NCI-H69 (cell line): Measurements from ENCODE around the gene CYTH1.
"Not testable (repeated sequence)": the region's sequence is repeated elsewhere in the genome, so short reads cannot be mapped to it uniquely, and the experiment has no call there.

Experiments used
- DNase-seq: peaks from one replicate; lab custom pipeline; 2025; lab: John Stamatoyannopoulos, UW

Gene CYTH1

GRCh38 chr17:78759969-78760352, 22.1 kb downstream of the CYTH1 start:
- no peak for DNase-seq

- DNase-seq, result peak; percentile 41
Observed at GRCh38 chr17:78759203-78759968, 22.7 kb downstream of the CYTH1 start.

DNA sequence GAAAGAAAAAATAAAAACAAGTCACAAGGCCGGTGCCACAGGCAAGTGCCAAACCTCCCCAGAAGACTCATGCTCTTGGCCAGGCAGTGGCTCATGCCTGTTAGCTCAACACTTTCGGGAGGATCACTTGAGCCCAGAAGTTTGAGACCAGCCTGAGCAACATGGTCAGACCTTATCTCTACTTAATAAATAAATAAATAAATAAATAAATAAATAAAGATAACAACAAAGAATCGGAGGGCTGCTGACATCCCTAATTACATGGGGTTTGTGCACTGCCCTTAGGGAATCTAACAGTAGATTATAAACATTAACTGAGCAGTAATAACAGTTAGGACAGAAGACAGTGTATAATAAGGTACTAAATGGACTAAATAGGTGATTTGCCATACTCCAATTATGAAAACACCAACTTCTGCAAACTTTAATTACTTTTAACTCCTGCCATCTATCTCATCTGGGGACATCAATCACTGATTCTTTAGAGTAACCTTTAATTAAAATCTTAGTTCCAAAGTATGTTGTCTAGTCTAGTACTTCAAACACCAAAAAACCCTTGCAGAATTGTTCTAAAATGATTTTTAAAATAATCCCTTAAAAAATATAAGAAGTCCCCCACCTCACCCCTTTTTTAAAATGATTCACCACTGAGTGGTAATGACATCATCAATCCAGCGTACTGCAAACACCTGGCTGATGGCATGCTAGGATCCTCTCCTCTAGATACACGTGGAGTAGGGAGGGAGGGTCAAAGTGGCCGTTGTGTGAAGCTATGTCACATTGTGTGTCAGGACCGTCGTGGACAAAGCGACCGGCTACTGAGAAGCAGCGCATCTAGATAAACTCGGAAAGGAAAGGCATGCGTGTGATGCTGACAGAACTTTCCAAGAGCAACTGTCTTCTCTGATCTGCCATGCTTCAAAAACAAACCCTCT, 28.5 kb downstream of the CYTH1 start:
- DNase-seq, result no peak

GRCh38 chr17:78751447-78752161, 30.5 kb downstream of the CYTH1 start:
- no peak for DNase-seq

DNA sequence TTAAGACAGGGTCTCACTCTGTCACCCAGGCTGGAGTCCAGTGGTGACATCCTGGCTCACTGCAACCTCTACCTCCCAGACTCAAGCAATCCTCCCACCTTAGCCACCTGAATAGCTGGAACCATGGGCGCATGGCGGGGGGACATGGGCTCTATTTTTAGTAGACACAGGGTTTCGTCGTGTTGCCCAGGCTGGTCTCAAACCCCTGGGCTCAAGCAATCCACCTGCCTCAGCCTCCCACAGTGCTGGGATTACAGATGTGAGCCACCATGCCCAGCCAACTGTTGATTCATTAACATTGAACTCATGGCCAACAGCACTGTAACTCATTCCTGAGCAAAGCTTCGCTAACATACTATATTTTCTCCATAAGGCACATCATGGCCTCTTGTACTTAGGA, 31.1 kb downstream of the CYTH1 start:
- DNase-seq, result not testable (repeated sequence)

- DNase-seq, result peak; percentile 63
Observed at GRCh38 chr17:78748730-78749317, 33.2 kb downstream of the CYTH1 start.

GRCh38 chr17:78748048-78748729, 33.9 kb downstream of the CYTH1 start:
- no peak for DNase-seq

DNA sequence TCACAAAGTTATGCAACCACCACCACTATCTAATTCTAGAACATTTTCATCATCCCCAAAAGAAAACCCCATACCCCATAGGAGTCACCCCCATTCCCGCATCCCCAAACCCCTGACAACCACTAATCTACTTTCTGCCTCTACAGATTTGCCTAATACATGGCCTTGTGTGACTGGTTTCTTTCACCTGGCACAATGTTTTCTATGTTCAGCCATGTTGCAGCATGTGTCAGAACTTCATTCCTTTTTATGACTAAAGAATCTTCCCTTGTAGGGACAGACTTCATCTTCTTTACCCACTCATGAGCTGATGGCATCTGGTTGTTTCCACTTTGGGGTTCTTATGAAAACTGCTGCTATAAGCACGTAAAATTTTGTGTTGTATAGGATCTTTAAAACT, 34.6 kb downstream of the CYTH1 start:
- no peak for DNase-seq

DNA sequence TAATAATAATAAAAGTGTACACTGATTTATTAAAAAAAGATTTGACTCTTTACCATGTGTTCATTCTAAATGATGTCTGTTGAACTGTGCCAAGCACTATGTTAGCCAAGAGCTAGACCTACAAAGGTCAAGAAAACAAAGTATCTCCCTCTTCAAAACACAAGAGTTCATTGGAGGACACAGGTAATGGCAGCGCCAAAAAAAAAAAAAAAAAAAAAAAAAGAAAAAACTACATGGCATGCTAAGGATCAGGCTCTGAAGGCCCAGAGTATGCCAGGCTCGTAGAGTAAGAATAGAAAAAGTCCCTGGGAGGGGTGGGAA, 35.2 kb downstream of the CYTH1 start:
- no peak for DNase-seq

DNA sequence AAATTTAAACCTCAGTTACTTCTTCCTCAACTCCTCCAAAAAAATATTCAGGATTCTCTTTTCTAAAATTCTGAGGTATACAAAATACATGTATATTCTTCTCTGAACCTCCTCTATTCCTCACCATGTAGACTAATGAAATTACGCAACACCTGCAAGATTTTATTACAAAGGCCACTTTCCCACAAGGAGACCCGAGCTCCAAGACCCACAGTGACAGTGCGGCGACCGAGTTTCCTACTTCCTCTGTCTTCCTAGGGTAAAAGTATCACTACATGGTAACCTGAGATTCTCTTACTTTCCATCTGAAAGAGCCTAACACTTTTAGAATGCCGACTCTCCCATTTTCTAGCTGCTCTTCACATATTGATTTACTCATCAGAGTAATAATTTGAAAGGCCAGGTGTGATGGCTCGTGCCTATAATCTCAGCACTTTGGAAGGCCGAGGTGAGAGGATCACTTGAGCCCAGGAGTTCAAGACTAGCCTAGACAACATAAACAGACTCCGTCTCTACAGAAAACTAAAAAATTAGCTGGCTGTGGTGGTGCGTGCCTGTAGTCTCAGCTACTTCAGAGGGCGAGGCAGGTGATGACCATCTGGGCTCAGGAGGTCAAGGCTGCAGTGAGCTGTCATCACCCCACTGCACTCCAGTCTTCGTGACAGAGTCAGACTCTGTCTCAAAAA, 35.7 kb downstream of the CYTH1 start:
- DNase-seq, result no peak

DNA sequence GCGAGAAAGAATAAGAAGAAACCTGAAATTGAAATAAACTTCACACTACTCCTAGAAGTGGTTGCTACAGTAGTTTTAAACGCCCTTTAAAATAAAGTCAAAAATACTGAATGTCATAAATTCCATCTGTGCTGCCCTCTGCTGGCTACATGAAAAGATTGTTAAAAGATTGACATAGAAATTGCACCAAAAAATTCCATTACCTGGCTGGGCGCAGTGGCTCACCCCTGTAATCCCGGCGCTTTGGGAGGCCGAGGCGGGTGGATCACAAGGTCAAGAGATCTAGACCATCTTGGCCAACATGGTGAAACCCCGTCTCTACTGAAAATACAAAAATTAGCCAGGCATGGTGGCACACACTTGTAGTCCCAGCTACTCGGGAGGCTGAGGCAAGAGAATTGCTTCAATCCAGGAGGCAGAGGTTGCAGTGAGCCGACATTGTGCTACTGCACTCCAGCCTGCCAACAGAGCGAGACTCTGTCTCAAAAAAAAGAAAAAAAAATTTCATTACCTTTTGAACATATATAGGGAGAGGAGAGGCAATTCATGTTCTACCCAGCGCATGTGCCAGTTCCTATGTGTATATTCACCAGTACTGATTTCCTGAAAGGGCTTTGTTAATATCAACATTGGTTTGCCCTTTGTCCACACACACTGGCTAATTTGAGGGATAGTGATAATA, 36.5 kb downstream of the CYTH1 start:
- peak; percentile 42 for DNase-seq

DNA sequence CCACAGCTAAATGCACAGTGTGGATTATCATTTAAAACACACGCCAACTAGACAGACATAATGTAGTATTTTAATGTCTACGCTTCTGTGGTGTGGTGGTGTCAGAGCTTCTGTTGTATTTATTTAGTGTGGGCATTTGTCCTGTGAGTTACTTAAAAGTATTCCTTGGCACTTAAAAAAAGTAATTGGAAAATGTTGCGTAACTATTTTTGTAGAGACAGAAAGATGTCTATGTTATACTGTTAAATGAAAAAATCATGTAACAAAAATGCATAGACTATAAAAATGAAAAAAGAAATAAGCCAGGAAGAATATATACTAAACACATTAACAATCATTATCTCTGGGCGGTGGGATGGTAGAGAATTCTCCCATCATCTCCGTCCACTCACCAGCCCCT, 39.2 kb downstream of the CYTH1 start:
- DNase-seq, result no peak

- no peak for DNase-seq
Observed at GRCh38 chr17:78741644-78742284, 40.3 kb downstream of the CYTH1 start.

GRCh38 chr17:78739331-78739931, 42.6 kb downstream of the CYTH1 start:
- no peak for DNase-seq

DNA sequence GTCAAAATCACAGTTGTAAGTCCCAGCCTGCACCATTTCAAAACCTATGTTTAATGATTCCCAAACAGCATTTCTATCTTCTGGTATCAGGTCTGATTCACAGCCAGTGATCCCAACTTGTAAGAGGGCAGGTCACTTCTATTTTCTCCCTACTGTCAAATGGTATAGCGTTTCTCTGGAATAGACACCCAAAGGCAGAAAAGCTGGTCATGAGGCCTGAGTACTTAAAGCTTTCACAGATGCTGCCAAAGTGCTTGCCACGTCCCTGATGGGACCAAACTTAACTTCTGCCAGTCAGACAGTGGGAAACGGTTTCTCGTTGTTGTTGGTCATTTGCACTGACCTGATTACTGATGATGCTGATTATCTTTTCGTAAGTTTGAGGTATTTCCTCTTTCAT, 43.4 kb downstream of the CYTH1 start:
- no peak for DNase-seq

DNA sequence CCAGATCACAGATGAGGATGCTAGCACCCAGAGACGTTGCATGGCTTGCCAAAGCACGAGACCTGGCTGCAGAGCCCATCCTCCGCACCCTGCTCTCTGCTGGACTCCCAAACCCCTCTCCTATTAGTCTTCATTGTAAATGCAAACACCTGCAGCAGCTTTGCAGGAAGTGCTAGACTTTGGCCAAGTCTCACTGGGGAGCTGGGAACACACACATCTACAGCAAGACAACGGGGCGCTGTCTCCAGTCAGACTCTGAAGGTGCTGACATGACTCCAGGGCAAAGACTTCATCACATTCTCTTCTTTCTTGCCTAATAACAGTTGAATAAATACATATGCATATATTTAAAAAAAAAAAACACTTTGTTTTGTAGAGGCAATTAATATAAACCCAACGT, 43.8 kb downstream of the CYTH1 start:
- peak; percentile 58 for DNase-seq

DNA sequence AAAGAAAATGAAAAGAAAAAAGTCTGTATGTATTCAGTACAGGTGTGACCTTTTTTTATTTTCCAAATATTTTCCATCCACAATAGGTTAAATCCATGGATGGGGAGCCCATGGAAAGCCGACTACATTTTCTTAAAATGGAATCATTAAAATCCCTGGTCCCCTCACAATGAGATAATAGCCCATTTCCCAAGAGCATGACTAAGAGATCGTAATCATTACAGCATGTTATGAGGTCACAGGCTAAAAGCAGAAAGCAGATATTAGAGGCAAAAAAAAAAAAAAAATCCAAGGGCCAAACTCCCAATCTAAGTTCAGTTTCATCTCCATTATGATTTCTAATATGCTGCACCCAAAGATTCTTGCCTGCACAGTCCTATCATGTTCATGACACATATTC, 44.7 kb downstream of the CYTH1 start:
- DNase-seq, result peak; percentile 70

DNA sequence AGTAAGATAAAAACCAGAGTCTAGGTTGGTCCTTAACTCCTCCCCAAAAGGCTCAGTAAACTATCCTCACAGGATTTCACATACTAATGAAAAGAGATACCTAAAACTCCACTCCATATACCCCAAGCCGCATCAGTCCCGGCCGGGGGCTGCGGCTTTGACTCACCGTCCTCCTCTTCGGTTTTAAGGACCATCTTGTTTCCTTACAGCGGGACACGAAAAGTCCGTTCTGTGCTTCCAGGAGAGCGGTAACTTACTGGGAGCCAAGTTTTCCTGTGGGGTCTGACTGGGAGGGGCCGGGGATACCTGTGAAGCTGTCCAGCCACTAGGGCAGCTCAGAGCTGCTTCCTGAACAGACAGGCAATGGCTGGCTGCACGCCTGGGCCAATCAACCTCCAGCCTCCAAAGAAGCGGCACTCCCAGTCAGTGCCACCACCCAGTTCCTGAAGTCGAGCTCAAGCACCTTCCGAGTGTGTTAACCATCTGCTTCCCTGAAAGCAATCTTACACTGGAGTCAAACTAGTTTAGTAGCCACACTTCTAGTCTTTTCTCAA, 45.5 kb downstream of the CYTH1 start:
- DNase-seq, result peak; percentile 93

GRCh38 chr17:78735832-78736525, 46.1 kb downstream of the CYTH1 start:
- DNase-seq, result peak; percentile 85
